Liver (tissue), 3 donors: ENCODE data around the gene KRTAP4-9.
"Not testable (repeated sequence)": the region's sequence is repeated elsewhere in the genome, so short reads cannot be mapped to it uniquely, and the experiment has no call there.

Experiments
- SP1 ChIP-seq: IDR thresholded peaks from 2 replicates; pipeline ENCODE4 v1.6.1; 2018; ENCODE audit warnings: antibody characterized with exemption, mild to moderate bottlenecking
- TF ChIP-seq, protein P1 (sequence below): fragments of 150-350 bp; IDR thresholded peaks from 2 replicates; pipeline ENCODE4 v1.5.1; 2017; ENCODE audit warnings: improper control_type of control experiment, low read depth, low read length; ENCODE audit not compliant: missing input control
- donor health status: healthy.
- donor health status: healthy.

DNA sequence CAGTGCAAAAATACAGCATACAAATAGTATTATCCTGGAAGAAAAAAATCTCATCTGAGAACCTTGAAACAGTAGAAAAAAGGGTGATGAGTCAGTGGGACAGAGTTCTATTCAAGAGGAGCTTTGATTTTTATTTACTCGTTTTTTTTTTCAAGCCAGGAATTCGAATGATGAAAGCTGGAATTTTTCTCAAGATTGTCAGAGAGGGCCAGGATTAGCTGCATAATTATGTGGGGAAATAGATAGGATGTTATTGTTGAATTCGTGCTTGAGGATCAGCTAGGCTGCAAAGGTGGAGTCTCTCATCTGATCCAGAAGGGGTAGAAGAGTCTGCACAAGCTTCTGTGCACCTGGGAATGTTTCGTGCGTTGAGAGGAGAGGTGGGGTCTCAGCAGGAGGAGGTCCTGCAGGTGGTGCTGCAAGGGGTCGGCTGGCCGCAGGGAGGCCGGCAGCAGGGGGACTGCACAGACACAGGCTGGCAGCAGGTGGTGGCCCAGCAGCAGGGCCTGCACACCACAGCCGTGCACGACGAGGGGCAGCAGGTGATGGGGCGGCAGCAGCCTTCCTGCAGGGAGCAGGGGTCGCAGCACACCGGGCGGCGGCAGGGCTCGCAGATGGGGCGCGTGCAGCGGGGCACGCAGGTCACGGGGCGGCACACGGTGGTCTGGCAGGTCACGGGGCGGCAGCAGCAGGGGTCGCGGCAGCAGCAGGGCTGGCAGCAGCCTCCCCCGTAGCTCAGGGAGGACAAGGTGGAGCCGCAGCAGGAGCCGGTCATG, 45.7 kb upstream of the KRTAP4-9 start:
- TF ChIP-seq, protein P1, sequence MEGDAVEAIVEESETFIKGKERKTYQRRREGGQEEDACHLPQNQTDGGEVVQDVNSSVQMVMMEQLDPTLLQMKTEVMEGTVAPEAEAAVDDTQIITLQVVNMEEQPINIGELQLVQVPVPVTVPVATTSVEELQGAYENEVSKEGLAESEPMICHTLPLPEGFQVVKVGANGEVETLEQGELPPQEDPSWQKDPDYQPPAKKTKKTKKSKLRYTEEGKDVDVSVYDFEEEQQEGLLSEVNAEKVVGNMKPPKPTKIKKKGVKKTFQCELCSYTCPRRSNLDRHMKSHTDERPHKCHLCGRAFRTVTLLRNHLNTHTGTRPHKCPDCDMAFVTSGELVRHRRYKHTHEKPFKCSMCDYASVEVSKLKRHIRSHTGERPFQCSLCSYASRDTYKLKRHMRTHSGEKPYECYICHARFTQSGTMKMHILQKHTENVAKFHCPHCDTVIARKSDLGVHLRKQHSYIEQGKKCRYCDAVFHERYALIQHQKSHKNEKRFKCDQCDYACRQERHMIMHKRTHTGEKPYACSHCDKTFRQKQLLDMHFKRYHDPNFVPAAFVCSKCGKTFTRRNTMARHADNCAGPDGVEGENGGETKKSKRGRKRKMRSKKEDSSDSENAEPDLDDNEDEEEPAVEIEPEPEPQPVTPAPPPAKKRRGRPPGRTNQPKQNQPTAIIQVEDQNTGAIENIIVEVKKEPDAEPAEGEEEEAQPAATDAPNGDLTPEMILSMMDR = not testable (repeated sequence)
- TF ChIP-seq SP1 = not testable (repeated sequence)
